CD4-positive, alpha-beta T cell treated with Interferon gamma for 1 hour (primary cell): ENCODE results near the gene ENOX2.
A peak's percentile ranks its signal among the peaks of the same experiment; 100 is the strongest.
"Not testable (repeated sequence)": the region's sequence is repeated elsewhere in the genome, so short reads cannot be mapped to it uniquely, and the experiment has no call there.

ENCODE experiments used
- DNase-seq: peaks from one replicate; pipeline ENCODE4 v3.0.0-alpha.2; 2020

The ENOX2 gene

GRCh38 chrX:130902783-130903613 is at the start of gene ENOX2:
Gene ENOX2, minus strand, starts transcription at chrX:130903209. Its CDS starts 199,993 bp downstream, at chrX:130703216.
- DNase-seq, result peak; percentile 92

- no peak for DNase-seq
Measured at GRCh38 chrX:130952266-130953043, 49.4 kb upstream of the ENOX2 start.

DNA sequence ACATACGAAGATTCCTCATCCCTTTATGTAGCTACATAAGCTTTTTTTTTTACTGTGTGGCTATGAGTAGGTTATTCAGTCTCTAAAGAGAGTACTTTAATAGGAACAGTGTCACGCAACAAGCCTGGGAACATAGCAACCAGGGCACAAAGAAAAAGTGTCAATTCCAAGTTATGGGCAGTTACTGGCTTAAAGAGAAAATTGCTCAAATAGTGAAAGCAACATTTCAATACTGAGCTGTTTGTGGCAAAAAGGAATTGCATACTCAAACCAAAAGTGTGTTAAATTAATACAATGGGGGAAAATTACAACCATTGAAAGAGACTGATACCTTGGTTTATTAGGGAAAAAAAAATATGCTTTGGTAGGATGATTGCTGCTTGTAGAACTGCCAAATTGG is 41.2 kb upstream of the ENOX2 start:
- DNase-seq, result no peak

DNA sequence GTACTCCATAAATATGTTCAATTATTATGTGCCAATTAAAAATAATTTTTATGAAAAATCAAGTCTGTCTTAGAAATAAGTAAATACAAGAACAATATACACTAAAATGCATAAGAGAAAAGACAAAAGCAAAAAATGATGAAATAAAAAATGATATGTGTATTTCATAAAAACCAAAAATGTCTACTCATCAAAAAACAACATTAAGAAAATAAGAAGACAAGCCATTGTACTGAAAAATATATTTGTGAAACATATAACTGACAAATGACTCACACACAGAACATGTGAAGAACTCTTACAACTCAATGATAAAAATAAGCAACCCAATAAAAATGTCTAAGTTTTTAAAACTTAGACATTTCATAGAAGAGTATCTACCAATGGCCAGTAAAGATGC is 34.1 kb upstream of the ENOX2 start:
- DNase-seq, result no peak

DNA sequence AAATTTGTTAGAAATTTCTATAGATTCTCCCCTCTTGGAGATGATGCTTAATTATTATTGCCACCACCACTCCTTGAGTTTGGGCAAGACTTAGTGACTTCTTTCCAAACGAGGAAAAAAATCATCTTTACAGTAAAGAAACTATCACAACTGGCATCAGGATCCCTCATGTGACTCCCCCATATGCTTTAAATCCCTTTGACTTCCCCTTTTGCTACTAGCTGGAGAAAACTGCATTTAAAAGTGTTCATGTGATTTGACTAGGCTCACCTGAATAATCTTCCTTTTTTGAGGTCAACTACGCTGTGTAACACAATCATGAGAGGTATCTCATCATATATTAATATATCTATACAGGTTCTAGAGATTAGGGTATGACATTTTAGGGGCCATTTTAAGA is 30.3 kb upstream of the ENOX2 start:
- DNase-seq, result no peak

DNA sequence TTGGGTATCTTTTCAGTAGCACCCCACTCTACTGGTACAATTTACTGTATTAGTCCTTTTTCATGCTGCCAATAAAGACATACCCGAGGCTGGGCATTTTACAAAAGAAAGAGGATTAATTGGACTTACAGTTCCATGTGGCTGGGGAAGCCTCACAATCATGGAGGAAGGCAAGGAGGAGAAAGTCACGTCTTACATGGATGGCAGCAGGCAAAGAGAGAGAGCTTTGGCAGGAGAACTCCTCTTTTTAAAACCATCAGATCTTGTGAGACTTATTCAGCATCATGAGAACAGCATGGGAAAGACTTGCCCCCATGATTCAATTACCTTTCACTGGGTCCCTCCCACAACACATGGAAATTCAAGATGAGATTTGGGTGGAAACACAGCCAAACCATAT is 17.4 kb upstream of the ENOX2 start:
- DNase-seq, result not testable (repeated sequence)

- DNase-seq, result not testable (repeated sequence)
Measured at GRCh38 chrX:130919676-130920075, 16.7 kb upstream of the ENOX2 start.

DNA sequence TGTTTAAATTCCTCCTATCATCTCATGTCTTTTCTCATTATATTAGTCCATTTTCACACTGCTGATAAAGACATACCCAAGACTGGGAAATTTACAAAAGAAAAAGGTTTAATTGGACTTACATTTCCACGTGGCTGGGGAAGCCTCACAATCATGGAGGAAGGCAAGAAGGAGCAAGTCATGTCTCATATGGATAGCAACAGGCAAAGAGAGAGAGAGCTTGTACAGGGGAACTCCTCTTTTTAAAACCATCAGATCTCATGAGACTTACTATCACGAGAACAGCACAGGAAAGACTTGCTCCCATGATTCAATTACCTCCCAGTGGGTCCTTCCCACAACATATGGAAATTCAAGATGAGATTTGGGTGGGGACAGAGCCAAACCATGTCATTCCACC is 15.5 kb upstream of the ENOX2 start:
- DNase-seq, result not testable (repeated sequence)

DNA sequence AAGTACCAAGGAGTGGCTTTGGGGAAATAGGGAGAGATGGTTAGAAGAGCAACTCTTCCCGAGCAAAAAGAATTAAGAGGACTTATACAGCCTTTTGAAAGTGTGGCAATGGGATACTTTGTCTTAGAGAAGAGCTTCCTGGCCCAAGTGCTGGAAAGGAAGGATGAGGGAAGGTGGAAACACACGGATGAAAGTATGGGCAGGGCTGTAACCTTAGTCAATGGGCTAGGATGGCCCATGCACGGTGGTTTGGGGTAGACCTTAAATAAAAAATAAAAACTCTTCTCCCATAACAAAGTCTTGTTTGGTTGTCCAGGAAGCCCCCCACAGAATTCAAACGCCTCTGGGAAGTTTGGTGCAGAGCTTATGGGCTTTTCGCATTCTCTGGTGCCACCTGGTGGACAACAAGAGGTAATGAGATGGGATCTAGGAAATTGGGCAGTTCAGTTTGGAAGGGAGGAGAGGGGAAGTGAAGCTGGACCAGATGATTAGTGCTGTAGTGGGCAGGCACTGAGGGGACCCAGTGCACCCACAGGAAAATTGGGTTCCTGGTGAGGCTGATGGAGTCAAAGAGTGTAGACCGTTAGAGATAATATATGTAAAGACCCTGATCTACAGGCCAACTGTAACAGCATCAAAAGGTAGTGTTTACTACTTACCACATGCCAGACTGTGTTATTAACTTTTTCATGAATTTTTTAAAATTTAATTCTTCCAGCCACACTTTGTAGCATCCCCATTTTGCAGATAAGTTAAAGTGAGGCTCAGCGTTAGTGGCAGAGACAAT is 13.8 kb upstream of the ENOX2 start:
- peak; percentile 35 for DNase-seq

- no peak for DNase-seq
Measured at GRCh38 chrX:130915302-130915701, 12.3 kb upstream of the ENOX2 start.

- DNase-seq, result no peak
Measured at GRCh38 chrX:130909469-130910136, 6.6 kb upstream of the ENOX2 start.

- no peak for DNase-seq
Measured at GRCh38 chrX:130906776-130907175, 3.8 kb upstream of the ENOX2 start.

DNA sequence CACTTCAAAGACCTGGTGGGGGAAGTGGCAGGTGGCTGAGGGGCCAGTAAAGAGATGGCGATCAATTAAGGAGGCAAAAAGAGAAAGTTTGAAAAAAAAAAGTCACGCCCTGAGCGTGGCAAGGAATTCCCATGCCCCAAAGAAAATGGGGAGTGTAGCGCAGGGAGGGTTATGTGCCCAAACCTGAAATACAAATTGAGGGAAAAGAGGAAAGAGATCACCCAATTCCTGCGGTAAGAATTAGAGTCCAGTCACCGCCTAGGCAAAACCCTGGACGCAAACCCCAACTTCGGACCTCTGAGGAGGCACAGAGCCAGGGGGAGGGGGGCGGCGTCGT is 595 bp downstream of the ENOX2 start:
- DNase-seq, result no peak

GRCh38 chrX:130896802-130897501 is 6.1 kb downstream of the ENOX2 start:
- DNase-seq, result no peak

DNA sequence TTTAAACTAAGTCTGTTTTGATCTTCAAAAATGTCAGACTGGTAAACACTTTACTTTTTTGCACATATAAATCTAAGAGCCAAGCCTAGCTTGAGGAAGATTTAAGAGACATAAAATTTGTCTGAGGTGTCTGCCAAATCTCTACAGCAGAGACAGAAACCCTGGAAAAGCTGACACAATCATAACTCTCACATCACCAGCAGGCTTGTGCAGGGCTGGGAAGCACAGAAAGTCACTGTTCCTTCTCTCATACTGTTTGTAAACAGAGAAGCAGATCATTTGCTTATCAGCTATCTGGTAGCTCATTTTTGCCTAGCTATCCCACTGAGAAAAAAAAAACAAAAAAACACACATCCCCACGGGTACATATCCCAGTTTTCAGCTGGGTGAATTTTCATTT is 7.0 kb downstream of the ENOX2 start:
- no peak for DNase-seq

GRCh38 chrX:130895299-130895698 is 7.7 kb downstream of the ENOX2 start:
- DNase-seq, result no peak

DNA sequence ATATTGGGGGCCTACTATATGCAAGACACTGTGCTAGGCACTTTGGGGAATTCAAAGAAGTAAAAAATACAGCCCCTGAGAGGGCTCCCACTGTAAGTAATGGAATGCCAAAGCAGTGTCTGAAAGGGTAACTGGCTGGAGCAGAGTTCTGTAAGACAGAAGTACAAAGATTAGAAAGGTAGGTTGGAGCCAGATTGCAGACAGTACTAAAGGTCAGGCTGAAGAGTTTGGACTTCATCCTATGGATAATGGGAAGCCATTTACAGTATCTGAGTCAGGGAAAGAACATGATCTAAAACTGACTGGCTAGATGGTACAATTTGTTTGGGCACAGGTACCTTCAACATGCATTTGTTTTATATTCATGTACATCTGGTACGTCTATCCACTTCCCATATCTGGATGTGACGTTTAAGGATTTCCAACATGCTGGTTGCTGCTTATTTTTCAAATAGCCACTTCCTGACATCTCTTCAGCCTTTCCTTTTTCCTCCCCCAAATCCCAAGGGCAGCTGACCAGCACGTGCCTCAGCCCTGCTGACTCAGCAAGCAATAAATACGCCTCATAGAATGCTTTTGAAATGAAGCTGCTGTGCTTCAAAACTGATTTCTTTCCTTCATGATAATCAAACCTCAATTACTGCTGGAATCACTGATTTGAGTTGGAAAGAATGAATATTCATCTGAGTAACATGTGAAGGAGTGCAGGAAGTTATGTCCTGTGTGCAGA is 9.5 kb downstream of the ENOX2 start:
- DNase-seq, result no peak

- DNase-seq, result no peak
Measured at GRCh38 chrX:130887376-130887775, 15.6 kb downstream of the ENOX2 start.

DNA sequence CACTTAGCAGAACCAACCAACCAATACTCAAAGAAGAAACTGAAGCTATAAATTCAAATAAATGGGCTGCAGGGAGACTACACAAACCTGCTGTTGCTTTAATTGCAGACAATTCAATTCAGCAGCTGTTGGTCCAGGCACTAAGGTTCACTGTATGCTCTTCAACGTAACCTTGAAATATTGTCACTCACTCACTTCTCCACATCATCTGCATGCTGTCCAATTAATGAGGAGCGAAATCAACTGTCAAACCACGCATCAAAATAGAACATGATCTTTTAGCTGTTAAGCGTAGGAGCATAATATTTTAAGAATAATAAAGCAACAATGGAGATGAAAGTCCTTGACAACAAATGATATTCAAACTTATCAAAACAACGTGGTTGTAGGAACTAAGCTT is 17.0 kb downstream of the ENOX2 start:
- no peak for DNase-seq

GRCh38 chrX:130885508-130885907 is 17.5 kb downstream of the ENOX2 start:
- DNase-seq, result no peak

- no peak for DNase-seq
Measured at GRCh38 chrX:130884627-130885026, 18.4 kb downstream of the ENOX2 start.

DNA sequence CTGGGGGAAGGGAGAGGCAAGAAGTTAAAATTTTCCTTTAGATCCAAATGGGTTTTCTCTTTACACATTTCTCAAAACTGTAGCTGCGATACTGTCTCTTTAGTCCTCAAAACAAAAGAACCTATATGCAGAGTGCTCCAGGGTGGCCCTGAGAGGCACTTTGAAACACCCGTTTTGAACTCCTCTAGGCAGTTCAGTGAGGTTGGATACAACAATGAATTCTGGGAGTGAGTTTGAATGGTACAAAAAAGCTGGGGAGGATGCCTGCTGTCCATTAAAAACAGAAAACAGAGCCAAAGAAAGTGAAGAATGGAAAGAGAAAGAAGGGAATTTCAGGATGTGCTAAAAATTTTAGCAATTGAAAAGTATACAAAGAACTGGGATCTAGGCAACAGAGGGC is 23.1 kb downstream of the ENOX2 start:
- DNase-seq, result no peak
